Testis (tissue), 3 donors: ENCODE results near the gene COLEC11. TPM values are rescaled to one million over a fixed set of nuclear protein-coding genes. Genes with fewer than 3 reads are reported as not detected.

Source experiments
- DNase-seq: peaks from one replicate; pipeline ENCODE4 v3.0.0-alpha.2; 2019
- H3K27ac ChIP-seq, 2 donors: fragments of 200-600 bp; sonication (generic); one replicate each; pipeline ENCODE4 v1.5.1; 2019
- H3K27me3 ChIP-seq: fragments of 200-600 bp; sonication (generic); one replicate; pipeline ENCODE4 v1.5.1; 2019
- H3K36me3 ChIP-seq: fragments of 200-600 bp; sonication (generic); one replicate; pipeline ENCODE4 v1.5.1; 2017; ENCODE audit warnings: low read depth; ENCODE audit errors: missing control alignments
- H3K4me1 ChIP-seq: fragments of 200-600 bp; sonication (generic); one replicate; pipeline ENCODE4 v1.5.1; 2019
- H3K4me3 ChIP-seq, 2 donors: fragments of 200-600 bp; sonication (generic); one replicate each; pipeline ENCODE4 v1.5.1; 2017 to 2019
- H3K9me3 ChIP-seq: fragments of 200-600 bp; sonication (generic); one replicate; pipeline ENCODE4 v1.5.1; 2017
- POLR2A ChIP-seq: fragments of 450-650 bp; IDR thresholded peaks from one replicate; pipeline ENCODE4 v1.6.1; 2017; ENCODE audit warnings: antibody characterized with exemption, mild to moderate bottlenecking, moderate library complexity
- WGBS, 2 donors: methylation state at CpG; one replicate each; pipeline ENCODE4 v1.1.5; 2018; 5-methylcytosine and 5-hydroxymethylcytosine counted together
- intact Hi-C: fragments of 100-400 bp; cut with DNase I; formaldehyde crosslinking; loops from one replicate; pipeline ENCODE4 v1.15.1; 2023; ENCODE audit warnings: low total_unique reads
- polyA plus RNA-seq: library from polyadenylated mRNA; stranded (reverse); fragments of 350-450 nt; fragmentation: Illumina TruSeq; extraction: RNeasy Lipid Tissue Mini Kit (QIAGEN cat#74804); gene quantifications from one replicate; pipeline ENCODE4 v1.2.3, GENCODE V29; 2014; ENCODE audit warnings: low read depth, low replicate concordance; ENCODE audit not compliant: insufficient read depth
- total RNA-seq, 2 donors: library from RNA; depleted of rRNA; stranded (reverse); fragments of >200 nt; gene quantifications; one replicate each; pipeline ENCODE4 v1.2.3, GENCODE V29; 2016
- TF ChIP-seq, protein P1 (sequence below), 3 experiments: fragments of 450-650 bp in 2 of 3; fragments of 200-600 bp in 1 of 3; sonication (generic) in 1 of 3; IDR thresholded peaks; one replicate each; pipeline ENCODE4 v1.5.1; 2016 to 2019; ENCODE audit warnings: antibody characterized with exemption in 3 of 3, mild to moderate bottlenecking in 2 of 3, moderate library complexity in 1 of 3

Gene COLEC11
- total and polyA plus RNA-seq, 3 donors from 2014 or later, result 12.7 to 15.8 (median 15.4) TPM

DNA sequence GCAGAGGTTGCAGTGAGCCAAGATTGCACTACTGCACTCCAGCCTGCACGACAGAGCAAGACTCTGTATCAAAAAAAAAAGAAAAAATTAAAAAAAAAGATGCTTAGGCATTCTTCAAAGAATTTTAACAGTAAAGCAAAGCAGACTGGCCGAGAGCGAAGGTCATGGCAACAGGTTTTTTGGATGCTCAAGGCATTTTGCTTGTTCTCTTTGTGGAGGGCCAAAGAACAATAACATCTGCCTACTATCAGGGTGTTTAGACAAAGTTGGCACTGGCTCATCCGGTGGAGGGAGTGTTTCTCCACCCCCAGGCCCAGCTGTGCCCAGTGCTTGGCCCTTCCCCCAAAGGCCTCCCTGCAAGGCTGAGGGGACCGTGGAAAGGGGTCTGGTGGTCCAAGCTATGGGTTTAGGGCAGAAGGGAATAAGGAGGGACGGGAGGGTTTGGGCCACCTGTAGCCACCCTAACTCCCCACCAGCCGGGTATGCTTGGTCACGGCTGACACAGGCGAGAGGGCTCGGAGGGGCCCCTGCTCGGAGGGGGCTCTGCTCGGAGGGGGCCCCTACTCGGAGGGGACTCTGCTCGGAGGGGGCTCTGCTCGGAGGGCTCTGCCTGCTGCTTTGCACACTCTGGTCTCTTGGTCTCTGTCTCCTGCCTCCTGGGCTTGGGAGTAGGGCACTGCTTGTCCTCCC is 36.4 kb downstream of the COLEC11 start:
- no peak overlapping the region for H3K4me3 ChIP-seq
- H3K4me1 ChIP-seq, result peaks cover 48% of the 10 kb centered on the region
- DNase-seq, result peak; percentile 27
- H3K27me3 ChIP-seq, result no peaks in the 10 kb centered on the region
- intact Hi-C loops, result no loop called here
- H3K36me3 ChIP-seq, result no peaks in the 10 kb centered on the region
- H3K27ac ChIP-seq, result peak overlapping the region; percentile 32 to 52
- 50 to 57% methylated on average over 10 to 15 of the region's 15 CpGs for WGBS, 2 donors
- TF ChIP-seq POLR2A, result no peak
- TF ChIP-seq, protein P1, sequence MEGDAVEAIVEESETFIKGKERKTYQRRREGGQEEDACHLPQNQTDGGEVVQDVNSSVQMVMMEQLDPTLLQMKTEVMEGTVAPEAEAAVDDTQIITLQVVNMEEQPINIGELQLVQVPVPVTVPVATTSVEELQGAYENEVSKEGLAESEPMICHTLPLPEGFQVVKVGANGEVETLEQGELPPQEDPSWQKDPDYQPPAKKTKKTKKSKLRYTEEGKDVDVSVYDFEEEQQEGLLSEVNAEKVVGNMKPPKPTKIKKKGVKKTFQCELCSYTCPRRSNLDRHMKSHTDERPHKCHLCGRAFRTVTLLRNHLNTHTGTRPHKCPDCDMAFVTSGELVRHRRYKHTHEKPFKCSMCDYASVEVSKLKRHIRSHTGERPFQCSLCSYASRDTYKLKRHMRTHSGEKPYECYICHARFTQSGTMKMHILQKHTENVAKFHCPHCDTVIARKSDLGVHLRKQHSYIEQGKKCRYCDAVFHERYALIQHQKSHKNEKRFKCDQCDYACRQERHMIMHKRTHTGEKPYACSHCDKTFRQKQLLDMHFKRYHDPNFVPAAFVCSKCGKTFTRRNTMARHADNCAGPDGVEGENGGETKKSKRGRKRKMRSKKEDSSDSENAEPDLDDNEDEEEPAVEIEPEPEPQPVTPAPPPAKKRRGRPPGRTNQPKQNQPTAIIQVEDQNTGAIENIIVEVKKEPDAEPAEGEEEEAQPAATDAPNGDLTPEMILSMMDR (IDR thresholded peaks at IDR 0.05), result no peak
- H3K9me3 ChIP-seq, result no peaks in the 10 kb centered on the region

DNA sequence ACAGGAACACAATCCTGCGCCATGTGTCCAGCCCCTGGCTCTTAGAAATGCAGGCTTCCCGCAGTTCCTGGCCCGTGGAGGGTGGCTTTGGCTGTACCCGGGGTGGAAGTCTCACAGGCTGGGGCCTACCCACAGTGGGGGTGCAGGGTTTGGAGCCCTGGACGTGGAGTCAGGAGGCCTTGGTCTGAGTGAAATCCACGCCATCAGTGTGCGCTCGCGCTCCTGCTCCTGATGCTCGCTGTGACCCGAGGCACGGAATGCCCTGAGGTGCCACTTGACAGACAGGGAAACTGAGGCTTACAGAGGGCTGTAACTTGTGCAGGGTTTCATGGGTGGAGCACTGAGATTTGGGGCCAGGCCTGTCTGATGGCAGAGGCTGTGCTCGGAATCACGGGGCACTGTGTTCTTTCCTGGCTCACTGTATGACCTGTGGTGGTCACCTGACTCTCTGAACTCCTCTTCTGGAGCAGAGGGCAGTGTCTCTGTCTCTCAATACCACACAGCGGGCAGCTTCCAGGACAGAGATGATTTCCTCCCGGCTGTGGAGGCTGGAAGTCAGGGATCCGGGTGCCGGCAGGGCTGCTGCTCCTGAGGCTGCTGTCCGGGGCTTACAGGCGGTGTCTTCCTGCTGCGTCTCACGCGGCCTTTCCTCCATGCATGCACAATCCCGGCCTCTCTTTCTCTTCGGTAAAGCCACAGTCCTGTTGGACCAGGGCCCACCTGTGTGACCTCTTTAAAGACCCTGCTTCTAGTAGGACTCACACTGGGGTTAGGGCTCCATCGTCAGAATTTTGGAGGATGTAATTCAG is 37.1 kb downstream of the COLEC11 start:
- no peak overlapping the region for H3K4me3 ChIP-seq
- no peaks in the 10 kb centered on the region for H3K27me3 ChIP-seq
- DNase-seq, result peak; percentile 12
- WGBS, 2 donors, result 80 to 84% methylated on average over 11 to 26 of the region's 26 CpGs
- no peaks in the 10 kb centered on the region for H3K36me3 ChIP-seq
- H3K27ac ChIP-seq, result peak overlapping the region; percentile 32 to 52
- TF ChIP-seq, protein P1 (IDR thresholded peaks at IDR 0.05), result no peak
- no peak for TF ChIP-seq POLR2A
- intact Hi-C loops, result no loop called here
- peaks cover 41% of the 10 kb centered on the region for H3K4me1 ChIP-seq
- no peaks in the 10 kb centered on the region for H3K9me3 ChIP-seq

DNA sequence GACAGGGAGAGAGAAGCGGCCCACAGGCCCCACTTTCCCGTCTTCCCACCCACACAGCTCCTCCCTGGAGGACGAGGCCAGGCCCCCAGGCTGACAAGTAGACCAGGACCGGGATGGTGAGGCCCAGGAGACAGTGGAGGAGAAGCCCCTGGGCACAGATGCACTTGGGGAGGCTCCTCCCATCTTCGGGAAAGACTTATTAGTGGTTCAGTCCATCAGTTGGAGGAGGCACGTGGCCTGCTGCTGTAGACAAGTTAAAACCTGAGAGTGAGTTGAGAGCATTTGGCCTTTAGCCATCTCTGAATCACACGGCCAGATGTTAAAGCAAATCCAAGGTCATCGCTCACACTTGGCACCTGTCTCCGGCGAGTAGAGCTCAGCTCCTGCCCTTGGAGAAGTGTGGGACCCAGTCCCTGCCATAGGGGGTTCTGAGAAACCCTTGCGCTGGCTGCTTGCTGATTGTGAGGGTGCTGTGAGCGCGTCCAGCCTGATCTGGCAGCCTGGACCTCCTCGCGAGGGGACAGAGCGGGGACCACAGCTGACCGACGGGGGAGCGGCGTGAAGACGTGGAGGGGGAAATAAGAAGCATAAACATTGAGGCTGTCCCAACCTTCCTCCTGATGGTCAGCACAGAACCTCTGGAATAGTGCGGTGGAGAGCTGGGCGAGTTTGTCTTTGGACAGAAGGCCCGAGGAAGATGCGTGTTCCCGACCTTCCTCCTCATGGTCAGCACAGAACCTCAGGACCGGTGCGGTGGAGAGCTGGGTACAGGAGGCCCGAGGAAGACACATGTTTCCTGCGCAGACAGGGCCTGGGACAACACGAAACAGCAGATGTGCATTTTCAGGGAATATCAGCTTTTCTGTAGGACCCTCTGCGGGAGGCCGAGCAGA is 38.4 kb downstream of the COLEC11 start:
- Histone ChIP-seq H3K27ac (peak overlapping the region; percentile 9 to 66), H3K4me1 (peaks cover 41% of the 10 kb centered on the region), H3K36me3 (no peaks in the 10 kb centered on the region), H3K4me3 (no peak overlapping the region), H3K9me3 (no peaks in the 10 kb centered on the region), H3K27me3 (no peaks in the 10 kb centered on the region)
- TF ChIP-seq POLR2A, result no peak
- TF ChIP-seq, protein P1 (IDR thresholded peaks at IDR 0.05), result no peak
- 73 to 75% methylated on average over 27 to 33 of the region's 33 CpGs for WGBS, 2 donors
- intact Hi-C loops, result no loop called here
- peak; percentile 37 for DNase-seq

DNA sequence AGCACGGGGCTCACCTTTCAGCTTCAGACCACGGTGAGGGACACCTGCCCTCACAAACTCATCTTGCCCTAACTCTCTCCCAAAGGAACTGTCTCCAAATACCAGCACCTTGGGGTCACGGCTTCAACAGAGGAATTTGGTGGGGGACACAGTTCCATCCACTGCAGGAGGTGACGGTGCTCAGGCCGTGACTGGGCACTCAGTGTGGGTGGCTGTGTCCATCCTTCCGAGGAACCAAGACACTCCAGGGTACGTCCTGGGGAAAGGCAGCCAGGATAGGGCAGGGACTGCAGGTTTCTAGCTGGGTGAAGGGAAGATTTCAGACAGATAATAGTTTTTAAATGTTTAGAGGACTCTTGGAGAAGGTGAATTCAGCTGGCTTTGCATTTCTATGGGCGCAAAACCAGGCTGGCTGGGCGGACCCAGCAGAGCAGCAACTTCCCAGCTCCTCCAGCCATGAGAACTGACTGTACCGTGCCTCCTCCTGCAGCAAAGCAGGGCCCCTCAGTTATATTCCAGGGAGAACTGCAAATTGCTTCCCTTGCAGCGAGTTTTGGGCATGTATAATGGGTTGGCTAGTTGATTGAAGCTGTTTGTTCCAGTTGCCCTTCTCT is 39.2 kb downstream of the COLEC11 start:
- H3K4me3 ChIP-seq, result no peak overlapping the region
- no peak for TF ChIP-seq POLR2A
- TF ChIP-seq, protein P1 (IDR thresholded peaks at IDR 0.05), result no peak
- no peaks in the 10 kb centered on the region for H3K9me3 ChIP-seq
- 69 to 72% methylated on average over 11 of the region's 11 CpGs for WGBS, 2 donors
- peak overlapping the region; percentile 10 to 66 for H3K27ac ChIP-seq
- peak; percentile 21 for DNase-seq
- intact Hi-C loops, result no loop called here
- peaks cover 33% of the 10 kb centered on the region for H3K4me1 ChIP-seq
- no peaks in the 10 kb centered on the region for H3K36me3 ChIP-seq
- H3K27me3 ChIP-seq, result no peaks in the 10 kb centered on the region
